ENCODE measurements around the gene STAP2.

STAP2 gene

DNA sequence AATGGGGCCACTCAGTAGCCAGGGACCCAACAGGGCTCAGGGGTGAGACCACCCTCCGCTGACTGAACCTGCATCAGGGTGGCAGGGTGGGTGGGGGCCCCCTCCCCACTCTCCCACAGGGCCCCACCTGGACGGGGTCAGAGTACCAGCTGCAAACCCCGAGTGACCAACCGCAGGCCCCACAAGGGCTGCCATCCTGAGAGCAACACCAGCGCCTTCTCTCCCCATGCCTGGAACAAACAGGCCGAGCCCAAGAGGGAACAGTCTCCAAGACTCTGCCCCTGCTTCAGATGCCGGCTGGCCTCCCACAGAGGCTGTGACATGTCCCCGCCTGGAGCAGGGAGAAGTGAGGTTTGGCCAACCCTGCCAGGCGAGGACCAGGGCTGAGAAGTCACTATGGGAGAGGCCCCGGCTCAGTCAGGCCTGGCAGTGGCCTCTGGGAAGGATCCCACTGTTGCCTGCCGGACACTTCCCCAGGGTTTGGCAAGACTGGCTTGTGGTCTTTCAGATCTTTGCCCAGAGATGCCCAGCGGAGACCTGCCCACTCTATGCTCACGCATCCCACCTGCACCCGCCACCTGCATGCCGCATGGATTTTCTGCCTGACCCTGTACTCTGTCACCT, 31.9 kb upstream of the STAP2 start:
- DNase-seq: no peak

DNA sequence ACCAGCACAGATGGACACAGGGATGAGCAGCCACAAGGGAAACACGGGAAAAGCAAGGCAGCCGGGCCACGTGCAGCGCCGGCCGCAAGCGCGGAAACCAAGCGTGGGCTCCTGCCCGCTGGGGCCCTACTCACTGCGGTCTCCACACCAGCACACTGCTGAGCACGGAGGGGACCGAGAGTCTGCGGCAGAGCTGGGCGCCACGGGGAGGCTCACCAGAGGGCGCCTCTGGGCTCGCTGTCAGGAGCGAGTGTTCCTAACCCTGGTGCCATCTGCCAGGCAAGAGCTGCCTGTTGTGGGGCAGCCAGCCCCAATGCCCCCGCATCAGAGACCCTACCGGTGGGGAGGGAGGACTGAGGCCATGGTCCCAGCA, 31.2 kb upstream of the STAP2 start:
- DNase-seq: peak; percentile 49 to 61

DNA sequence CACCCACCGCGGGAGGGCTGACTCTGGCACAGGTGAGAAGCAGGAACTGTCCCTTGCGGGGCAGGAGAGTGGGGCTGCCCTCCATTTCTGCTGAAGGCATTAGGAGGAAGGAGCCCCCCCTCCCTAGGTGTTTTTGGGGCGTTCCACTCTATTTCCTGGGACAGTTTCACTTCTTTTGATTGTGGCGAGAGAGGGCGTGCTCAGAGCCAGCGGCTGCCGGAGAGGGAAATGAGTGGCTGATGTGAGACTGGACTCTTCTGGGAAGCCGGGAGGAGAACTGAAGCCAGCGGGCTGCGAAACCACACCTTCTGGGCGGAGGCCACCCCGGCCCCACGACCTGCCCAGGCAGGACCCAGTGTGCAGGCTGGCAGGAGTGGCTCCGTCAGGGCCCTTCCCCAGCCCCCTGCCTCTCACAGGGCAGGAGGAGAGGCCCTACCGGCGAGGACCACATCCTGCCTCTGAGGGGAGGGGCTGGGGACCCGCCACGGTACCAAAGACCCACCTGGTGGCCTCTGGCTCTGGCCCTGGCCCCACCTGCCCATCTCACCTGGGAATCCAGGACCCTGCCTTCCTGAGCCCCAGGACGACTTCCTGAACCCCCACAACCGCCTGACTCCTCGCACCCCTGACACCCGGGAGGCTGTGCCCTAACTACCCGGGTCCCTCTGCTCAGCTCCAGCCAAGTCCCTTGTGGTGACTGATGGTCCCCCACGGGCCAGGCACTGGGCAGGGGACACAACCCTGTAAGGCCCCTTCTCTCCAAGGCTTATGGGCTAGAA, 30.7 kb upstream of the STAP2 start:
- no peak for DNase-seq

DNA sequence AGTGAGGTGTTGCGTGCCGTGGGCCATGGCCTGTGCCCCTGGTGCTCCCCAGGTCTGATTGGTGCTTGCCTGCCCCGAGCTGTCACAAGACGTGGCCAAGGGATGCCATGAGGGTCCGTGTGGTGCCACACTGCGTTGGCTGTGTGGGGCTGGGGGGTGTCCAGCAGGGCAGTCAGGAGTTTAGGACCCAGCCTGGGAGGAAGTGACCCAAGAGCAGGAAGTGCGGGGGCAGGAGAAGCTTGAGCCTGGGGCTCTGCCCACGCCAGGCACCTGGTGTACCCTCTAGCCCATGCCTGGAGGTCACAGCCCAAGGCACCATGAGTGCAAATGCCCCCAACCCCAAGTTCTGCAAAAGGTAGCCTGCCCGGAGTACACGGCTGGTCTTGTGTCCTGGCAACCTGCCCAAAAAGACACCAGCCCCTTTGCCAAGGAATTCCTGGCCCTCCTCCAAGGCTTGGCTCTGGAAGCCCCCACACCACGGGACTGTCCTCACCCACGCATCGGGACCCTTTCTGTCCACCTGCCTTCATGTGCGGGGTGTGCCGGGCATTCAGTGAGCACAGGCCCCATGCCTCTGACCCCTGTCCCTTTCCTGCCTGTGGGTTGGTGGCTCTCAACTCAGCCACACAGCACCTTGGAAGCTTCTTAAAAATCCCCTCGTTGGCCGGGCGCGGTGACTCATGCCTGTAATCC, 29.6 kb upstream of the STAP2 start:
- DNase-seq: no peak

DNA sequence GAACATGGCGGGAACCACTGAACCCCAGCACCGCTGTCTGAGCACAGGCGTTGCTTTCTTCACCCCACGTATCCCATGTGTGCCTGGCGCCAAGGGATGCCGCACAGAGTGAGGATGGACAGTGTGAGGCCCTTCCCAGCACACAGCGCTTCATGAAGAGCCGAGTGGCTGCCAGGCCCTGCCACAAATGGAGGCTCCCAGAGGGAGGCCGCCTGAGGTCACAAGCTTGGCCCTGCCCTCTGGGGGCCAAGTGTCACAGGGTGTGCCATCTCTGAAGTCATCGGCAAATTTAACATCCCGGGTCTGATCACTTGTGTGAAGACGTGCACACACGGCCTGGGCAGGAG, 29.1 kb upstream of the STAP2 start:
- no peak for DNase-seq

DNA sequence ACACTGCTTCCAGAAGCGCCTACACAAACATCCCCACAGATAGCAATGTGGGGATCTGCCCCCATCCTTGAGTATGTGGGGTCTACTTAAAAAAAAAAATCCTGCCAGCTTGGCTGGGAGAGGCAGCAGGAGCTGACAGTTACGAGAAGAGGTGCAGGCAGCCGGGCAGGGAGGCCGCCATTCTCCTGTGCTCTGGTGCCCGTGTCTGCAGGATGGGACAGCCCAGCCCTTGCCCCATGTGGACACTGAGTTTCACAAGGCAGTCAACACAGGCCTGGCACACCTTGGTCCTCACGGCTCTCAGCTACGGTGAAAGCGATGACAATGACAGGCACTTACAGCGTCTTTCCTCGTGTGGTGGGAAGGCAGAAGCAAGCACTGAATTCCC, 28.7 kb upstream of the STAP2 start:
- DNase-seq: no peak

DNA sequence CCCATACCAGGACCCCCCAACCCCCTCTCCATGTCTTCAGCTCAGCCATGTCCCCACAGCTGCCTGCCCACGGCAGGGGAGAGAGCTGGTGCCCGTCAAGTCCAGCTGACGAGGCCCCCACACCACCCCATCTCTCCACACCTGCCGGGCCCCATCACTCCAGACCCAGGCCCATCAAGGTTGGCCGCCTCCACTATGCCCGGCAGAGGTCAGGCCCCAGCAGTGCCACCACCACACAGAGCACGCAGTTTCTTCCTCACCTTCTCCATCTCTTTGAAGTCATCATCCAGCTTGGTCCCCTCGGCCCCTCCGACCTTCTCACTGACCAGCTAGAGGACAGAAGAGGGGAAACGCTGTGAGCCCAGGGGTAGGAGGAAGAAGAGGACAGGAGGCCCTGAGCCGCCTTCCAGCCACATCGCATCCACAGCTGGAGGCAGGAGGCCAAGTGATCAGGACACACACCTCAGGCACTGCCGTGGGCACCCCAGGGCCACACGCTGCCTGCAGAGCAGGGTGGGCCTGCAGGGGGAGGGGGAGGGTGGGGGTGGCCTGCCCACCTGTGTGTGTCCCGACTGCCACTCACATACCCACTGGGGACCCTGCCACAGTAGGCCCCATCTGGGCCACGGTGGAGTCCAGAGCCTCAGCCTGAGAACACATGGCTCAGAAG, 28.2 kb upstream of the STAP2 start:
- no peak for DNase-seq

DNA sequence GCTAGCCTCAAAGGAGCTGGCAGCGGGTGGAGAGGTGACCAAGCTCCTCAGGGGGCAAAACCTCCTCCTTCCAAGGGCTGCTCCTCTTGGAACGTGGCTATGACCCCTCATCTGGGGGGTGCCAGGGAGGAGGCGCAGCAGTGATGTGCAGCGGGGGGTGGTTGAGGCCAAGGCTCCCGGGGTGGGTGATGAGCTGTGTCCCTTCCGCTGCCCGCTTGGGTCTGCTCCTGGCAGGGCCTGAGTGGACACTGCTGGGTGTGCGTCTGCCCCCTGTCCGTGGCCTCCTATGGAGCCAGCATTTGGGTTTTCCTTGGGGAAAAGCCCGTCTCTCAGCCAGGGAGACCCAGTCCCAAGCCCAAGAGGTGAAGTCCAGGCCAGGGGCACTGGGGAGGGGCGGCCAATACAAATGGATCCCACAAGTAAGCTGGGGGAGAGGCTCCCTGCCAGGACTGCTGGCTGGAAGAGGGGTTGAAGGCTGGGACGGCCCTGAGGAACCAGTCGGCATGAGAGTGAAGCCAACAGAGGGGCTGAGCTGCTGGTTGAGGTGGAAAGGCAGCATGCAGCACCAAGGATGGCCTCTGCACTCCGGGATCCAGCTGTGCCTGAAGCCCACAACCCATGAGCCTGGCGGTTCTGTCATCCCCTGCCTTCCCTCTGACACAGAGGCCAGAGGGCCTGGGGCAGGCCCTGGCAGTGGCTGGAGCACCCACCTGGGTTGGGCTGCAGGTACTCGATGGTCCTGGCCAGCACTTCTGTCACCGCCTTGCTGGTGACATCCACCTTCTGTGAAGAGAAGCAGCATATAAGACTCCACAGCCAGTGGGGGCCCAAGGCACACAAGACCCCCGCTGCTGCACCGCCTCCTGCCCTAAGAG, 27.4 kb upstream of the STAP2 start:
- DNase-seq: no peak

DNA sequence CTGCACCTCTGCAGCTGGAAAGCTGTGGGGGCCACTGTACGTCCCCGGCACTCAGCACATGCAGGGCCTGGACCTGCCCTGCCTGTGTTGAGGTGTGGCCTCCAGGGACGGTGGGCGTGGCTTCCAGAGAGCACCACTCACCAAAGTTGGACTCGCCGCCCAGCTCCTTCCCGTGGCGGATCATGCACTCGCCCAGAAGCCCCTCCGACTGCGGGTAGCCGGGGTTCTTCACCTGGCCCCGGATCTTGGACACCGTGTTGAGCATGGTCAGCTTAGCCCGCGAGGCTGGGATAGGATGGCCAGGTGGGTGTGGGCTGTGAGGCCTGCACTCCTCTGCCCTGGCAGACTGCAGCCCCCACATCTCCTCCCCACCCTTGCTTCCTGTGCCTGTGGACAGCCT, 26.7 kb upstream of the STAP2 start:
- no peak for DNase-seq

DNA sequence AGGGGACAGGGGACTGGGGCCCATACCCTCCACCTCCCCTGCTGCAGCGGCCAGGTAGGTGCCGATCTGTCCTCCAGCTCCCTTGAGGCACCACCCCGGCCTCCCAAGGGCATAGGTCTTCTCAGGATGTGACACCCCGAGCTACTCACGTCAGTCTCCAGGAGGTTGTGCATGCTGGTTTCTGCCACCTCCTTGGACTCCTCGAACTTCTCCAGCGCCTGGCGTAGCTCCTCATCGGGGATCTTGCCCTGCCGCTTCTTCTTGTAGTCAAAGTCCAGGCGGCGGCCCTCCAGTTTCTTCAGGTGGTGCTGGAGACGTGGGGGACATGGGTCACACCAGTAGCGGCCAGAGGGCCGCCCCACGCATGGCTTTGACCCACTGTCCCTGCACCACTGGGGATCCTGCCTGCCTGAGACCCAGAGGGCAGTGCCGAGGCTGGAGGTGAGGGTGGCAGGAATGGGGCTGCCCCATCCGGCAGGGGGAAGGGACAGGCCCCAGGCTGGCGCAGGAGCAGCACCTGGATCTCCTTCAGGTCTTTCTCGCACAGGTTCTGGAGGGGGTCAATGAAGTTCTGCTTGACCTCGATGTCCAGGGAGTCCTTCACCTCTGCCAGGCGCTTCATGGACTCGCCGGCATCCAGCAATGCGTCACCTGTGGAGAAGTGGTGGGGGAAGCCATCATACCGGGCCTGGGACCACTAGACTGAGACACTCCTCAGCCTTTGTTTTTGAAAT, 25.1 kb upstream of the STAP2 start:
- no peak for DNase-seq

DNA sequence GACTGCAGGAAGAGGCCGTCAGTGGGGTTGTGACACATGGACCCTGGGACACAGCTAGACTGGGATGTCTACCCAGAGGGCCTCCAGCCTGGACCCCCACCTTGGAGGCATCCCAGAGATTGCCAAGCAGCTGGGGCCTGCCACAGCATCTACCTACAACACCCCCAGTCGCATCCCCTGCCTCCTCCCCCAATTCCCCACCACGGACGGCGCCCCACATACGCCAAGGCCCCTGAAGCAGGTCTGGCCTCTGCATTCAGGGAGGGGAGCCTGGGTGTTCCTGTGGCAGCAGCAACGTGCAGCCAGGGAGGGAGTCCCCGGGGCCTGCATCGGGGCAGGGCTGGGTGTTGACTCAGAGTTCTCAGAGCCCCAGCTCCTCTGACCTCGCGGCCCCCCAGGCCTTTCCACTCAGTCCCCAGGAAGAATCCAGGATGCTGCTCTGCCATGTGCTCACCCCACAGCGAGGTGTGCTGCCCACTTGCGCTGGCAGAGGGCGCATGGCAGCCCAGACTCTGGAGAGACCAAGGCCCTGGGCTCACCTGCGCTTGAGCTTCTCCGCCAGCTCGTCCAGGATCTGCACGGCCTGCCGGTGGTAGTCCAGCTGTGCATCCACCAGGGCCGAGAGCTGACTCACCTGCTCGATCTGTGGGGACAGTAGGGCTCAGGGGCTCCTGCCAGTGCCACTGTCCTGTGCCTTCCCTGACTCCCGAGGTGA, 24.4 kb upstream of the STAP2 start:
- no peak for DNase-seq

DNA sequence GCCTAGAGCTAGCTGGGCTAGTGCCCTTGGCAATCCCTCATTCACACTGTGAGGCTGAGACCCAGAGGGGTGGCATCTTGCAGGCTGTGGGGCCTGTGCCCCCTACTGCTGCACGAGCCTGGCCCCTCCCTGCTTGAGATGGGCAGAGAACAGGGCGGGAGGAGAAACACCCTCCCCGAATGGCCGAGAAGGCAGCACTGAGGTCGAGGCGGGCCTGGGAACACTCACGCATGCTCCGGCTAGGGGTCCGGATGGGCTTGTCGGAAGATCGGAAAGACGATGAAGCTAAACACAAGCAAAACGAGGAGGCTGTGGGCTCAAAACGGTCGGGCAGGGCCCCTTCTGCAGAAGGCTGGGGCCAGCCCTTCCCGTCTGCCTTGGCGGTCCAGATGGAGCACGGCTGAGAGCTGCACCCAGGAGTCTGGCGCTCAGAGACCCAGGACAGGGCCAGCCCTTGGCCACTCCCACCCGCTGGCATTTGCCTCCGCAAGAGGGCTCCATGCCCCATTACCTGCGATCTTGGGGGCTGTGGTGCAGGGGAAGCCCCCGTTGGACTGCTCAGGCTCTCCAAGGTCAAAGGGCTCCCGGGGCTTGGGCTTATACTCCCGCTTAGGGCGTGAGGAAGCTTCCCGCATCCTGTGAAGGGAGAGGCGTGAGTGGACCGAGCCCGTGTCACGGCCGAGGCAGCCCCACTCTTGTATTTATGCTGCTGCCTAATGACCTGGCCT, 23.6 kb upstream of the STAP2 start:
- no peak for DNase-seq

DNA sequence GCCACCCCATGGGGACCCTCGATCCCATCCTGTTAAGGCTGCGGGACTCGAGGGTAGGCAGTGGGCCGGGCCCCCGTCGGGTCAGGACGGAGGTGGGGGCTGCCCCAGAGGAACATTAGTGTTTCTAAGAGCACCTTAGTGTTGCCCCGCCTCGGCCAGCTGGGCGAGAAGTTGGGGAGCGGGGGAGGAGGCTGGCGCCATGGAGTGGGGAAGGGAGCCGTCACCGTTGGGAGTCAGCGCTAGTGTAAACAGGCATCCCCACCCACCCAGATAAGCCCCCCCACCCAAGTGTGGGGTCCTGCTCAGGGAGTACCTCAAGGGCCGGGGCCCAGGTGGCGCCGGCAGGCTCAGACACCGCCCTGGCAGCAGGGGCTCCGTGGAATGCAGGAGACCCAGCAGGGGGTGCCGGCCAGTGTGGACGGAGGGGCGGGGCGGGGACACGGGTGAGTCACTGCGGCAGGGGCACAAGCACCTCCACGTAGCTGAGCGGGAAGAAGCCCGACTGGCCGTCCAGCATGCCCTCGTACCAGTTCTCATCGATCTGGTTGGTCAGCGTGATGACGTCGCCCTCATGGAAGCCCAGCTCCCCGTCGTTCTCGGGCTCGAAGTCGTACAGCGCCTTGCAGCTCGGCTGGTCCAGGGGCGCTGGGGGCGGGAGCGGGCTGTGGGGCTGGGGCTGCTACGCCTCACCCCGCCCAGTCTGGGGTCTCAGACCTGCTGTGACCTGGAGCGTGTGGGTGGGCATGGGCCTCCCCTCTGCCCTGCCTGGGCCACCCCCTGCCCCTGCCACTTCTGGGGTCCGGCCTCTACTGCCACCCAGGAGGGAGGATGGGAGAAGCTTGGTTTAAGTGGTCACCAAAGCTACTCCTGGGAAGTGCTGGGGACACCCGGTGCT, 22.8 kb upstream of the STAP2 start:
- DNase-seq: no peak

DNA sequence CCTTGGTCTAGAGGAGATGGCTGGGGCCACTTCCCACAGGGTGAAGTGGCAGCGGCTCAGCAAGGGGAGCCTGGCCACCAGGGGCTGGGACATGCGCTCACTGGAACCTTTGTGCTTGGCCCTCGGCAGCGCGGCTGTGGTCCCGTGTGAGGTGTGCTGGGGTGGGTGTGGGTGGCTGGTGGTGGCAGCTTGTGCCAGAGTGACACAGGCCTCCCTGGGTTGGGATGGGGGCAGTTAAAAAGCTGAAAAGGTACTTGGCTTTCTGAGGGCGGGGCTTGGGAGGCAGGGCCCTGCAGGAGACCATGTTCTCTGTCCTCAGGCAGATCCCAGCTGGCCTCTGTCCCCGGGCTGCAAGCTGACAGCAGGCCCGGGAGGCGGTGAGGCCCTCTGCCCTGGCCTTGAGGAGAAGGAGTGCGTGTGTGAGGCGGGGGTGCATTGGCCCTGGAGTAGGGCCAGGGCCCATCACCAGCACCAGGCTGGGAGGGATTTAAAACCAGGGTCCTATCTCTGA, 22.1 kb upstream of the STAP2 start:
- DNase-seq: no peak

DNA sequence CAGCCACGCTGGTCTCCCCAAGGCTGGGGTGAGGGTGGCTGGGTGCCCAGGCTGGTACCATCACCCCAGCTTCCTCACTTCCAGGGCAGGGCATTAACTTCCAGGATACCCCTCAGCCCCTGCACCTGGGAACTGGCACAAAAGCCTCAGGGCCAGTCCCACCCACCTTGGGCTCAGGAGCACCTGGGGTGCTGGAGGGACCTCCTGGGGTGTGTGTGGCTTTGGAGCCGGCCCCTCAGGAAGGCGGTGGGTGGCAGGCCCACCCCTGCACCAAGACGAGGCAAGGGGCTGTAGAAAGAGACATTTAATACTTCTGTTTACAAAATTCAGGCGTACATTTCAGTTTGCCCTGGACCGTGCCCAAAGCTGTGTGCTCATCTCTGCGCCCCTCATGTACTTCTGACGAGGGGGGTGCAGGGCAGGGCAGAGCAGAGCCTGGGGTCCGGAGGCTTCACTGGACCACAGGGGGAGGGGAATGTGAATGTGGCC, 21.5 kb upstream of the STAP2 start:
- no peak for DNase-seq

DNA sequence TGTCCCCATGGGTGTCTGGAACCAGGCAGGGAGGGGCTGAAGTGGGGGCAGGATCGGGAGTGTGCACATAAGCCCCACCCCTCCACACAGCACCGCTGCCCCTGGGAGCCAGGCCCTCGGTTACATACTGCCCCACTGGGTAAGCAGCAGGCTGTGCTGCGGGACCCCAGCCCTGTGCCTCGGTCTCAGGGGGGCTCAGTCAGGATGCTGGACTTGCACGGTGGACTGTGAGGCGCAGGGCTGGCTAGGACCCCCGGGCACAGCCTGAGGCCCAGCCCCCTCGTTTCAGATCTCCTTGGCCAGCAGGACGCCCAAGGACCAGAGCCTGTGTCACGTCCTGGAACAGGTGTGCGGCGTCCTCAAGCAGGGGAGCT, 21.0 kb upstream of the STAP2 start:
- DNase-seq: no peak

DNA sequence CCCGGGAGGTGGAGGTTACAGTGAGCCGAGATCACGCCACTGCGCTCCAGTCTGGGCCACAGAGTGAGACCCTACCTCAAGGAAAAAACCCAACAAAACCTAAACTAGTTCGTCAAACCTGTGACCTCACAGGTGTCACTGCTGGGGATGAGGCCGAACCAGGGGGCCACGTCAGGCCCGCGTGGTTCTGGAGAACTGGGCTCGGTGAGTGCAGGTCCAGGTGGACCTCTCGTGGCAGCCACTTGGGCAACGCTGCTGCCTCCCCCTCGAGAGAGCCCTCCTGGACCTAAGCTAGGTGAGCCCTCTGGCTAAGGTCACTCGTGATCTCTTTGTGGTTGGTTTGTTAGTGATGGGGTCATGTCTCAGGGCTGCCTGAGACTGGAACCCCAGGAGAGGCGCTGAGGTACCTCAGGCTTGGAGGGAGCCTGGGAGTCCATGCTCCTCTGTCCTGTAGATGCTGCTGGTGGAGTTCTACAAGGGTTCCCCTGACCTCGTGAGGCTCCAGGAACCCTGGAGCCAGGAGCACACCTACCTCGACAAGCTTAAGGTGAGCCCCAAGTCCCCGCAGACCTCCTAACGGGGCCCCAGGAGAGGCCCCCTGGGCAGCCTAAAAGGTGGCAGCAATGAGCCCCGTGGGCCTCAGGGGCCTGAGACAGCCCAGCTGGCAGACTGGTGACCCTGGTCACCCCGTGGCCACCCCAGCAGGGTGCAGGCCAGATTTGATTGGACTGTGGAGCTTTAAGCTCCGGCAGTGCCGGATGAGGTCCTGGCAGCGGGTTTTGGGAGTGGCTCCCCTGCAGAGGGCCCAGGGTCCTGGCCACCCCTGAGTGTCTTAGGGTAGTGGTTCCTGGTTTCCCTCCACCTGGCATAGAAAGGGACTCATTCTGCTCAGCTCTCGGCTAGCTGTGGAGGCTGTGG, 20.3 kb upstream of the STAP2 start:
- no peak for DNase-seq

DNA sequence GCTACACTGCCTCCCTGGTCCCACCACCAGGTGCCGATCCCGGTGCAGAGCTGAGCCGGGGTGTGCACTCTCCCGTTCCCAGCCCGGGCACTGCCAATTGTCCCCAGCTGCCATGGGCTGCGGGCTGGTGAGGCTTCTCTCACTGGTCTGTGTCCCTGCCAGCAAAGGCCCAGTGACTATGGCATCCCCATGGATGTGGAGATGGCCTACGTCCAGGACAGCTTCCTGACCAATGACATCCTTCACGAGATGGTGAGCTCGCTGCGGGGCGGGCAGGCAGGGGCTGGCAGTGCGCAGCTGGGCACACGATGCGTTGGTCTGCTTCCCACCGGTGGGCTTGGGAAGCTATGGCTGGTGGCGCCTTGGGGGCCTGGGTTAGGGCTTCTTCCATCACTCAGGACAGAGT, 19.3 kb upstream of the STAP2 start:
- no peak for DNase-seq

Data from Kasumi-1 (cell line).